GM18502 (cell line): Measurements from ENCODE around the gene TIMM13.
A peak's percentile ranks its signal among the peaks of the same experiment; 100 is the strongest.
"Not testable (repeated sequence)": the region's sequence is repeated elsewhere in the genome, so short reads cannot be mapped to it uniquely, and the experiment has no call there.

Source experiments
- ATAC-seq: cut with Tn5 transposase; IDR thresholded peaks from one replicate; pipeline ENCODE4 v1.9.1; 2021; ENCODE audit warnings: mild to moderate bottlenecking; ENCODE audit not compliant: unreplicated experiment, poor library complexity

TIMM13 gene

GRCh38 chr19:2432131-2432848 is 4.9 kb upstream of the TIMM13 start:
- ATAC-seq: no peak

DNA sequence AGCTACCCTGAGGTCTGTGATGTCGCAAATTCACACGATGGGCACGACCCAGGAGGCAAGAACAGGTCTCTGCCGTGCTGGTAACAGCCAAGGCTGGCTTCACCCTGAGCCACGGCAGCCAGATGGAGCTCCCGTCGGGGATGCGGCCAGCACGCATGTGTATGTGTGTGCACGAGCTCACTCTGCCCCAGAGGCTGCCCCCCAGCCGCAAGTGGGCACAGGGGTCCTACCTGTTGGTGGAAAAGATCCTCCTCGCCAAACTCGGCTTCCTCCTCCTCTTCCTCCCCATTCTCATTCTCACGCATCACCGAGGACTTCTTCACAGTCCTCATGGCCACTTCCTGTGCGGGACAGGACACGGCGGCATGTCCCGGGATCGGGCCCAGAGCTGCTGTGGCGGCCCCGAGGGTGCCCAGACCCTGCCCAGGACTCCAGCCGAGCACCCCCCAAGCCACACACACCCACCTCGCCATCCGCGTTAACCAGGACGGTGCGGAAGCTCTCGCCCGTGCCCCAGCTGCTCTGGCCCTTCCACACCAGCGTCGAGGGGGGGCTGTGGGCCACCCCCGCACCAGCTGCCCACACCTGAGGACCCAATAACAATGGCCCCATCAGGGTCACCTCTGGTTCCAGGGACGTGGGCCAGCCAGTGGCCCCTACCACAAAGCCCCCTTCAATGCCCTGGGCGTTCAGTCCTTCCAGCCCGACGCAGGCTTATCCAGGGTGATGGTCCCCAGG is 4.1 kb upstream of the TIMM13 start:
- ATAC-seq: no peak

DNA sequence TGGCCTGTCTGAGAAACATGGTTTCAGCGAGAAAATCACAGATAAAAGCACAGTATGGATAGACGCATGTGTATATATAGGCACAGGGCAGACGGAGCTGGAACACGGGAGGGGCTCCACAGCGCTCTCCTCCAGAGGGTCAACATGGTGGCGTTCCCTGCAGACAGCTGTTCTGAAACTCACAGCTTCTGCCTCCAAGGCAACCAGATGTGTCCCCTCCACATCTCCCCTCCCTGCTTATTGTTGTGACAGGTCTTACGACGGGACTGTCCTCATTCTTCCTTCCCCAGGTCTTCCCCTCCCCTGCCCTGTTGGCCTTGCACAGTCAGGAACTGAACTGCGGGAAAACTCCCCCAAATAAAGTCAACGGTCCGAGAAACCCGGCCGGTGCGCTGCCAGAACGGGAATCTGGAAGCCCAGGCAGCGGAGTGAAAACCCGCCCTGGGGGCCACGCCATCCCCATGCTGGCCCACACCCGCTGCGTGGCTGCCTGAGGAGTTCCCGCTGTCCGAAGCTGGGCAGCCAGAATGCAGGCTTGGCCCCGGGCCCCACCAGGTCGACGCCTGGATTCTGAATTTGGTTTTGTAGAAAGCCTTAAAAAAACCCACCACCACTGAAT is 2.6 kb upstream of the TIMM13 start:
- no peak for ATAC-seq

GRCh38 chr19:2428756-2429711 is 1.6 kb upstream of the TIMM13 start:
- ATAC-seq: no peak

GRCh38 chr19:2428321-2428690 is 920 bp upstream of the TIMM13 start:
- ATAC-seq: no peak

GRCh38 chr19:2426611-2427428 is 566 bp downstream of the TIMM13 start:
- ATAC-seq: peak; percentile 11

DNA sequence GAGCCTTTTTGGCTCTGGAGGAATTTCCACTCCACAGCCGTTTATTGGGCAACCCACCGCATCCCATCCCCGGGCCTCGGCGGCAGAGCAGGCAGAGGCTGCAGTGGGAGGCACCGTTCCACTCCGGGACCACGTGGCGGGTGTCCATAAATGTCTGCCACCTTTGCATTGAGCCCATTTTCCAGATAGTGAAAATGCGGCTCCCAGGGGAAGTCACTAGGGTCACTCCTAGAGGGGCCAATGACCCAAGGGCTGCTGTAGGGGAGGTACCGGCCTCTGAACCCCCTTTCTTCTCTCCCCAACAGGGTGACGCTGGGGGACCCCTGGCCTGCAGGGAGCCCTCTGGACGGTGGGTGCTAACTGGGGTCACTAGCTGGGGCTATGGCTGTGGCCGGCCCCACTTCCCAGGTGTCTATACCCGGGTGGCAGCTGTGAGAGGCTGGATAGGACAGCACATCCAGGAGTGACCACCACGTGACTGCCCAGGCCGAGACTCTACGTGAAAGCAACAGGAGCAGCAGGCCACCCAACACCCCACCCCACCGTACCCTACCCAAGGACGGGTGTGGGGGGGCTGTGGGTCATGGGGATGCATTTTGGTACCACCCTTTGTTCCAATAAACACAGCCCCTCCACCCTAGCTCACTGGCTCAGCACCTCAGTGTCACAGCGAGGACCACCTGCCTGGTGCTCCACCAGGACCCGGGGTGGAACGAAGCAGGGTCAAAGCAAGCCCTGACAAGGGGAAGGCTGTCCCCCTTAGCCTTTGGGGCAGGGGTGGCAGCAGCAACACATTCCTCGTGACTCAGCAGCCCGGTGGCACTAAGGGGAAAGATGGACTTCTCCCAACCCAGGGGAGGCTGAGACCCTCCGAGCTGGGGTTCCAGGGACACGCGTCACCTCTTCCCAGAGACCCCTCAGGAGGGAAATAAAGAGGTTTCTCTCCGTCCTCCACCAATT is 1.5 kb downstream of the TIMM13 start:
- ATAC-seq: no peak

GRCh38 chr19:2424686-2425621 is 2.4 kb downstream of the TIMM13 start:
- no peak for ATAC-seq

GRCh38 chr19:2423915-2424685 is 3.3 kb downstream of the TIMM13 start:
- no peak for ATAC-seq

DNA sequence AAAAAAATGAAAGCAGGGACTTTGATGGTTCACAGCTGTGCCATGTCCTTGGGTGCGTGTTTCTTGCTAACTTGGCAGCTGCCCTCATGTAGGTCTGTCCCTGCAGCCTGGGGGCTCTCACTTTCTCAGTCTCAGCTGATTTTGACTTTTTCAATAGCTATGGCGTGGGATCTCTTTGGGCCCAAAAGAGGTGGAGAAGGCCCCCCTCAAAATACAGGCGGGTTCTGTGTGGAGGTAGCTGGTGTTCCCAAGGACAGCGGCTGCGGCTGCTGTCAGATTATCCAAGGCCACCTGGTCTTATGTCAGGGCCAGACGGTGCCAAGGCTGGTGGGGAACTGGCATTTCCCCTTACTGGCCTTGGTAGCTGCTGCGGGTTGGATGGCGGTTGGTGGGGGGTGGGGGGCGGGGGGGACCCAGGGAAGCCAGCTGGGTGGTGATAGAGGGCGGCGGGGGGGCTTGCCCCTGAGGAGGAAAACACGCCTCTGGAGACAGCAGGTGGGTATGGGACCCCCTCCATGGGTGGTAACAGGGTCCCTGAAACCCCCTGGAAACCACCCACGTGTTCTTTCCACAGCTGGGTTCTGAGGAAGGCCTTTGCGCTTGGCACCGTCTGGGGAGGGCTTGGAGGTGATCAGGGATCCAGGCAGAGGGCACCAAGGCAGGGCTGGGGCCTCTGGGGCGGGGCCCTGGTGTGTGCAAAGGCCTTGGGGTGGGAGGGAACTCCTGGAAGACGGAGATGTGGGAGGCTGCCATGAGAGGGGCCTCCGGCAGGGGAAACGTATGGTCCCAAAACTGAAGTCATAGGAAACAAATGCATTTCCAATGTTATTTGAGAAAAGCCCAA is 4.1 kb downstream of the TIMM13 start:
- ATAC-seq: no peak

DNA sequence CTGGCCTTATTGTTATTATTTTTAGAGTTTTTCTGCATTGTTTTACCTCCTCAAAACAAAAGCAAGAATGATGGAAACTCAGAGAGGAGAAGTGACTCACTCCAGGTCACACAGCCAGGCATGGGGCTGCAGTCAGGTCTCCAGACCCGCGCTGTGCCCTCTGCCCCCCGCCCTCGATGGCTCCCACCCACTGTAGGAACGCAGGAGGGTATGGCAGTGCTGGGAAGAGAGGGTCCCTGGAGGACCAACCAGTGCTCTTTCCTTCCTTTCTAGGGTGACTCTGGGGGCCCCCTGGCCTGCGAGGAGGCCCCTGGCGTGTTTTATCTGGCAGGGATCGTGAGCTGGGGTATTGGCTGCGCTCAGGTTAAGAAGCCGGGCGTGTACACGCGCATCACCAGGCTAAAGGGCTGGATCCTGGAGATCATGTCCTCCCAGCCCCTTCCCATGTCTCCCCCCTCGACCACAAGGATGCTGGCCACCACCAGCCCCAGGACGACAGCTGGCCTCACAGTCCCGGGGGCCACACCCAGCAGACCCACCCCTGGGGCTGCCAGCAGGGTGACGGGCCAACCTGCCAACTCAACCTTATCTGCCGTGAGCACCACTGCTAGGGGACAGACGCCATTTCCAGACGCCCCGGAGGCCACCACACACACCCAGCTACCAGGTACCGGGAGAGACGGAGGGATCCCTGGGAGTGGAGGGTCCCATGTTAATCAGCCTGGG is 5.6 kb downstream of the TIMM13 start:
- no peak for ATAC-seq

GRCh38 chr19:2420490-2420889 is 6.9 kb downstream of the TIMM13 start:
- ATAC-seq: no peak

GRCh38 chr19:2419754-2420153 is 7.6 kb downstream of the TIMM13 start:
- ATAC-seq: no peak

GRCh38 chr19:2417881-2418406 is 9.4 kb downstream of the TIMM13 start:
- no peak for ATAC-seq

DNA sequence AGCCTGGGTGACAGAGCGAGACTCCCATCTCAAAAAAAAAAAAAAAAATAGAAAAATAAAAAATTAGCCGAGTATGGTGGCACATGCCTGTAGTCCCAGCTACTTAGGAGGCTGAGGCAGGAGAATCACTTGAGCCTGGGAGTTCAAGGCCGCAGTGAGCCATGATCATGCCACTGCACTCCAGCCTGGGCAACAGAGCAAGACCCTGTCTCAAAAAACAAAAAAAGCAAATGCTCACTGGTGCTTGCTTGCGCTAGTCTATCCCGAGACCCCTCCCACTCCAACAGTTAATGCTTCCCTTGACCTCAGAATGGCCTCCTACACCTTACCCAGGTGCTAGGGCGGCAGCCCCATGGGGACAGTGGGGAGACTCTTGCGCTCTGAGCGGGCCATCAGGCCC is 9.9 kb downstream of the TIMM13 start:
- ATAC-seq: not testable (repeated sequence)
